Measurements from ENCODE around the gene PADI1. TPM values are rescaled to one million over a fixed set of nuclear protein-coding genes. Genes with fewer than 3 reads are reported as not detected.

The PADI1 gene
- total RNA-seq, 1 experiment from 2014 or later, result 0.24 TPM

DNA sequence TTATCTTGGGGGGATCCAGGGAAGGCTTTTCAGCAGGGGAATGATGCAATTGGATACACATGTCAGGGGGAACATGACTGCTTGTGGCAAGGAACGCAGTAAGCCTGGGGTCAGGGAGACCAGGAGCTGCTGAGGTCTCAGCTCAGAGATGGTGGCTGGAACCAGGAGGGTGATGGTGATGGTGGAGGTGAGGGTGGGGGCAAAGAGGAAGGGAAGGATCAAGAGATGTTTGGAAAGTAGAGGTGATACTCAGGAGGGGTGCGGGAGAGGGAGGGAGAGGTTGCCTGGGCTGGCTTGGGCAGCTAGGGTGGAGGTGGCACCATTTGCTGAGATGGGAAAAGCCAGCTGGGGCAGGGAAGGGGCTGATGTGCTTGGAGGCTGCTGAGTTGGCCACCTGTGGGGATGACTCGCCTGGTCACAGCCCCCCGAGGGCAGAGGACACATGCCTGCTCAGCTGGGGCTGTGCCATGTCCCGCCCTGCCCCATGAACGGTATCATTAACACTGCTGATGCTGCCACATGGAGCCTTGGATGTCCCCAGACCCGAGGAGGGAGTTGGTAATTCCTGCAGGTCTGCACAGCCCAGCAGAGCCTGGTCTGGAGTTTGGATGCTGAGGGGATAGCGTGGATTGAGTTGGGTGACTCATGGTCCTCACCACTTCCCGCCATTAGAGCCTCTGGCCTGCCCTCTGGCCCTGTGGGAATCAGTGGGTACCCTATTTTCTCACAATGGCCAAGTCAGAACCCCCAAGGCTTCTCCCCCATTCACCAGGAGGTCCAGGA lies 6.3 kb upstream of the PADI1 start:
- Mint-ChIP-seq H3K27me3 (ENCODE audit: low read depth) (peaks cover 10% of the 10 kb centered on the region), H3K9me3 (no peaks in the 10 kb centered on the region), H3K4me3 (no peak overlapping the region), H3K4me1 (peaks cover 7 to 19% of the 10 kb centered on the region in 2 experiments), H3K27ac (peak overlapping the region in 2 of 3 experiments; percentile 39 to 85; a peak in 2 of 7 replicates), H3K36me3 (ENCODE audit: insufficient read depth in 1 of 3, low read depth in 3 of 3) (no peaks in the 10 kb centered on the region; a peak in 1 of 7 replicates)
- no peak overlapping the region for H2BK120ac ChIP-seq (ENCODE audit: low read depth, low read length, poor library complexity, severe bottlenecking)
- no peak overlapping the region for H2BK5ac ChIP-seq (ENCODE audit: insufficient read length, low read length)
- H3K9me3 ChIP-seq (ENCODE audit: control insufficient read depth, low read depth, low read length), result no peaks in the 10 kb centered on the region
- no peak overlapping the region for H4K91ac ChIP-seq (ENCODE audit: insufficient read length, low read depth, low read length)
- no peak overlapping the region for H3T11ph ChIP-seq (ENCODE audit: low read length)
- H3K23me2 ChIP-seq (ENCODE audit: insufficient read length, low read depth, low read length, poor library complexity, severe bottlenecking), result no peaks in the 10 kb centered on the region
- DNase-seq, result peak; percentile 17
- H3K23ac ChIP-seq (ENCODE audit: insufficient read length, low read depth, low read length), result no peak overlapping the region
- no peak overlapping the region for H3K9ac ChIP-seq (ENCODE audit: extremely low read depth, insufficient read length, low read length)
- WGBS (ENCODE audit: extremely low coverage, insufficient read length, low lambda C conversion rate), result no CpG with 5 or more reads among the region's 9 CpGs
- H3K27me3 ChIP-seq (ENCODE audit: insufficient read depth, low read length), result no peaks in the 10 kb centered on the region
- H3K4ac ChIP-seq (ENCODE audit: low read depth, low read length), result no peak overlapping the region
- TF ChIP-seq, protein P1, sequence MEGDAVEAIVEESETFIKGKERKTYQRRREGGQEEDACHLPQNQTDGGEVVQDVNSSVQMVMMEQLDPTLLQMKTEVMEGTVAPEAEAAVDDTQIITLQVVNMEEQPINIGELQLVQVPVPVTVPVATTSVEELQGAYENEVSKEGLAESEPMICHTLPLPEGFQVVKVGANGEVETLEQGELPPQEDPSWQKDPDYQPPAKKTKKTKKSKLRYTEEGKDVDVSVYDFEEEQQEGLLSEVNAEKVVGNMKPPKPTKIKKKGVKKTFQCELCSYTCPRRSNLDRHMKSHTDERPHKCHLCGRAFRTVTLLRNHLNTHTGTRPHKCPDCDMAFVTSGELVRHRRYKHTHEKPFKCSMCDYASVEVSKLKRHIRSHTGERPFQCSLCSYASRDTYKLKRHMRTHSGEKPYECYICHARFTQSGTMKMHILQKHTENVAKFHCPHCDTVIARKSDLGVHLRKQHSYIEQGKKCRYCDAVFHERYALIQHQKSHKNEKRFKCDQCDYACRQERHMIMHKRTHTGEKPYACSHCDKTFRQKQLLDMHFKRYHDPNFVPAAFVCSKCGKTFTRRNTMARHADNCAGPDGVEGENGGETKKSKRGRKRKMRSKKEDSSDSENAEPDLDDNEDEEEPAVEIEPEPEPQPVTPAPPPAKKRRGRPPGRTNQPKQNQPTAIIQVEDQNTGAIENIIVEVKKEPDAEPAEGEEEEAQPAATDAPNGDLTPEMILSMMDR (conservative IDR thresholded peaks at IDR 0.05), result no peak
- H3K4me2 ChIP-seq (ENCODE audit: insufficient read depth, insufficient read length, low read length), result no peak overlapping the region
- H4K5ac ChIP-seq (ENCODE audit: insufficient read length, low read depth, low read length), result no peak overlapping the region
- no peak overlapping the region for H3K27ac ChIP-seq (ENCODE audit: insufficient read length, low read depth, low read length)
- no peak overlapping the region for H4K8ac ChIP-seq (replicated peaks; ENCODE audit: insufficient read length, low read depth, low read length)
- no peaks in the 10 kb centered on the region for H3K79me1 ChIP-seq (ENCODE audit: insufficient read depth, low read depth, low read length, poor library complexity, severe bottlenecking)
- H2BK12ac ChIP-seq (ENCODE audit: insufficient read length, low read depth, low read length), result no peak overlapping the region
- H4K20me1 ChIP-seq (ENCODE audit: control insufficient read depth, insufficient read depth, insufficient read length), result no peaks in the 10 kb centered on the region
- no peak overlapping the region for H2AFZ ChIP-seq (ENCODE audit: low read length)
- no peak overlapping the region for H3K56ac ChIP-seq (ENCODE audit: insufficient read length, low read depth, low read length)
- H3K79me2 ChIP-seq (ENCODE audit: insufficient read depth, low read length), result no peaks in the 10 kb centered on the region
- no peak overlapping the region for H2AK5ac ChIP-seq (ENCODE audit: insufficient read length, low read length)
- no peak overlapping the region for H2BK20ac ChIP-seq (ENCODE audit: low read depth, low read length, poor library complexity, severe bottlenecking)
- no peak overlapping the region; the same call in 1 of the 2 replicates for H3K14ac ChIP-seq (ENCODE audit: insufficient read depth, low read length)
- no peak overlapping the region for H3K18ac ChIP-seq (ENCODE audit: insufficient read length, low read depth, low read length)
- H3K4me1 ChIP-seq (ENCODE audit: insufficient read depth, low read length), result no peaks in the 10 kb centered on the region
- H2BK15ac ChIP-seq (ENCODE audit: low read depth, low read length), result no peak overlapping the region

All from H9 (cell line).